Stimulated activated naive B cell treated with anti-CD40 and anti-IgM and Interleukin-4, amounts not matched to agents 10 μg/mL and 1 μg/mL and 100 μg/mL, for 72 hours (primary cell): Measurements from ENCODE around the gene OSBPL5.

Experiments
- ATAC-seq, 2 donors: fragments of 150-1000 bp; cut with Tn5 transposase; replicated peaks; 2 replicates each; pipeline ENCODE4 v1.10.0; 2021; ENCODE audit warnings: moderate library complexity in 1 of 2
- DNase-seq: peaks from one replicate; pipeline ENCODE4 v3.0.0; 2021
- H3K27ac Mint-ChIP-seq: one replicate; pipeline ENCODE4 v1.8.0; 2022; ENCODE audit warnings: mild to moderate bottlenecking, mixed read lengths
- H3K27me3 Mint-ChIP-seq, 2 donors: one replicate each; pipeline ENCODE4 v1.8.0; 2022; ENCODE audit warnings: mixed read lengths in 2 of 2
- H3K36me3 Mint-ChIP-seq, 2 donors: one replicate each; pipeline ENCODE4 v1.8.0; 2022; ENCODE audit warnings: mixed read lengths in 2 of 2, mild to moderate bottlenecking in 1 of 2
- H3K4me1 Mint-ChIP-seq, 2 donors: one replicate each; pipeline ENCODE4 v1.8.0; 2022; ENCODE audit warnings: mixed read lengths in 2 of 2, mild to moderate bottlenecking in 1 of 2
- H3K4me3 Mint-ChIP-seq, 2 donors: one replicate each; pipeline ENCODE4 v1.8.0; 2022; ENCODE audit warnings: mild to moderate bottlenecking in 2 of 2, mixed read lengths in 2 of 2, moderate library complexity in 1 of 2
- H3K9me3 Mint-ChIP-seq, 2 donors: one replicate each; pipeline ENCODE4 v1.8.0; 2022; ENCODE audit warnings: mixed read lengths in 2 of 2, mild to moderate bottlenecking in 1 of 2

Gene OSBPL5

GRCh38 chr11:3147257-3147619 is 17.9 kb downstream of the OSBPL5 start:
- no peak for DNase-seq
- Mint-ChIP-seq H3K27me3 (peaks cover 0 to 3% of the 10 kb centered on the region in 2 donors), H3K27ac (no peak overlapping the region), H3K4me1 (peaks cover 0 to 1% of the 10 kb centered on the region in 2 donors), H3K4me3 (no peak overlapping the region), H3K36me3 (no peaks in the 10 kb centered on the region), H3K9me3 (no peaks in the 10 kb centered on the region)
- ATAC-seq: no peak

GRCh38 chr11:3146612-3147256 is 18.4 kb downstream of the OSBPL5 start:
- Mint-ChIP-seq H3K27ac (no peak overlapping the region), H3K27me3 (peaks cover 0 to 3% of the 10 kb centered on the region in 2 donors), H3K4me3 (no peak overlapping the region), H3K36me3 (no peaks in the 10 kb centered on the region), H3K9me3 (no peaks in the 10 kb centered on the region), H3K4me1 (peaks cover 0 to 1% of the 10 kb centered on the region in 2 donors)
- no peak for DNase-seq
- ATAC-seq: no peak

GRCh38 chr11:3145206-3145520 is 19.9 kb downstream of the OSBPL5 start:
- ATAC-seq (no peak), DNase-seq (no peak)
- no peak overlapping the region for H3K4me3 Mint-ChIP-seq
- H3K36me3 Mint-ChIP-seq: no peaks in the 10 kb centered on the region
- H3K9me3 Mint-ChIP-seq: no peaks in the 10 kb centered on the region
- peaks cover 0 to 3% of the 10 kb centered on the region in 2 donors for H3K27me3 Mint-ChIP-seq
- peaks cover 0 to 1% of the 10 kb centered on the region in 2 donors for H3K4me1 Mint-ChIP-seq
- no peak overlapping the region for H3K27ac Mint-ChIP-seq

- Mint-ChIP-seq H3K9me3 (no peaks in the 10 kb centered on the region), H3K27me3 (peaks cover 0 to under 1% of the 10 kb centered on the region in 2 donors), H3K36me3 (no peaks in the 10 kb centered on the region), H3K27ac (no peak overlapping the region), H3K4me1 (peaks cover 0 to 1% of the 10 kb centered on the region in 2 donors), H3K4me3 (no peak overlapping the region)
- DNase-seq (no peak), ATAC-seq (no peak)
These were observed 20.6 kb downstream of the OSBPL5 start for GRCh38 chr11:3144296-3145205.

GRCh38 chr11:3143136-3143880 is 21.8 kb downstream of the OSBPL5 start:
- no peaks in the 10 kb centered on the region for H3K9me3 Mint-ChIP-seq
- no peak overlapping the region for H3K4me3 Mint-ChIP-seq
- DNase-seq: no peak
- H3K36me3 Mint-ChIP-seq: no peaks in the 10 kb centered on the region
- H3K27ac Mint-ChIP-seq: no peak overlapping the region
- H3K27me3 Mint-ChIP-seq: no peaks in the 10 kb centered on the region
- peaks cover 0 to 1% of the 10 kb centered on the region in 2 donors for H3K4me1 Mint-ChIP-seq
- ATAC-seq: no peak

- H3K27me3 Mint-ChIP-seq: no peaks in the 10 kb centered on the region
- no peak overlapping the region for H3K4me3 Mint-ChIP-seq
- no peaks in the 10 kb centered on the region for H3K36me3 Mint-ChIP-seq
- no peak overlapping the region for H3K27ac Mint-ChIP-seq
- ATAC-seq: no peak
- DNase-seq: no peak
- no peaks in the 10 kb centered on the region for H3K9me3 Mint-ChIP-seq
- H3K4me1 Mint-ChIP-seq: peaks cover 0 to 1% of the 10 kb centered on the region in 2 donors
These were observed 24.9 kb downstream of the OSBPL5 start for GRCh38 chr11:3140291-3140603.

- ATAC-seq (no peak), DNase-seq (no peak)
- H3K9me3 Mint-ChIP-seq: no peaks in the 10 kb centered on the region
- no peak overlapping the region for H3K27ac Mint-ChIP-seq
- H3K27me3 Mint-ChIP-seq: no peaks in the 10 kb centered on the region
- H3K36me3 Mint-ChIP-seq: no peaks in the 10 kb centered on the region
- peaks cover 0 to 1% of the 10 kb centered on the region in 2 donors for H3K4me1 Mint-ChIP-seq
- no peak overlapping the region for H3K4me3 Mint-ChIP-seq
These were observed 25.4 kb downstream of the OSBPL5 start for GRCh38 chr11:3139481-3140290.

GRCh38 chr11:3139086-3139440 is 26.0 kb downstream of the OSBPL5 start:
- Mint-ChIP-seq H3K27ac (no peak overlapping the region), H3K27me3 (no peaks in the 10 kb centered on the region), H3K36me3 (no peaks in the 10 kb centered on the region), H3K4me1 (peaks cover 0 to 1% of the 10 kb centered on the region in 2 donors), H3K4me3 (no peak overlapping the region), H3K9me3 (no peaks in the 10 kb centered on the region)
- no peak for ATAC-seq
- DNase-seq: no peak

GRCh38 chr11:3138178-3139085 is 26.7 kb downstream of the OSBPL5 start:
- Mint-ChIP-seq H3K4me1 (peaks cover 1 to 4% of the 10 kb centered on the region in 2 donors), H3K9me3 (no peaks in the 10 kb centered on the region), H3K27ac (no peak overlapping the region), H3K4me3 (no peak overlapping the region), H3K27me3 (no peaks in the 10 kb centered on the region), H3K36me3 (no peaks in the 10 kb centered on the region)
- DNase-seq (no peak), ATAC-seq (no peak)

GRCh38 chr11:3137486-3138177 is 27.5 kb downstream of the OSBPL5 start:
- peaks cover 1 to 6% of the 10 kb centered on the region in 2 donors for H3K4me1 Mint-ChIP-seq
- ATAC-seq: no peak
- no peak overlapping the region for H3K27ac Mint-ChIP-seq
- H3K4me3 Mint-ChIP-seq: no peak overlapping the region
- H3K9me3 Mint-ChIP-seq: no peaks in the 10 kb centered on the region
- no peak for DNase-seq
- H3K36me3 Mint-ChIP-seq: no peaks in the 10 kb centered on the region
- H3K27me3 Mint-ChIP-seq: no peaks in the 10 kb centered on the region

GRCh38 chr11:3136546-3137455 is 28.3 kb downstream of the OSBPL5 start:
- no peak for DNase-seq
- Mint-ChIP-seq H3K4me3 (no peak overlapping the region), H3K36me3 (no peaks in the 10 kb centered on the region), H3K27ac (no peak overlapping the region), H3K27me3 (no peaks in the 10 kb centered on the region), H3K4me1 (peaks cover 0 to 6% of the 10 kb centered on the region in 2 donors), H3K9me3 (peaks cover 0 to 4% of the 10 kb centered on the region in 2 donors)
- ATAC-seq: no peak
